ENCODE results near the gene POLR3C.

Gene POLR3C

GRCh38 chr1:145837656-145838055 lies 13.7 kb downstream of the POLR3C start:
- H3K9ac ChIP-seq (ENCODE audit: low read length) = no peak overlapping the region
- TF ChIP-seq CTCF (IDR thresholded peaks at IDR 0.05; ENCODE audit: insufficient read depth, low read length, poor library complexity, severe bottlenecking) = no peak
- TF ChIP-seq EZH2phosphoT487 (conservative IDR thresholded peaks at IDR 0.05; ENCODE audit: low read length) = no peak
- H3K36me3 ChIP-seq (ENCODE audit: low read length) = peaks cover 42% of the 10 kb centered on the region

DNA sequence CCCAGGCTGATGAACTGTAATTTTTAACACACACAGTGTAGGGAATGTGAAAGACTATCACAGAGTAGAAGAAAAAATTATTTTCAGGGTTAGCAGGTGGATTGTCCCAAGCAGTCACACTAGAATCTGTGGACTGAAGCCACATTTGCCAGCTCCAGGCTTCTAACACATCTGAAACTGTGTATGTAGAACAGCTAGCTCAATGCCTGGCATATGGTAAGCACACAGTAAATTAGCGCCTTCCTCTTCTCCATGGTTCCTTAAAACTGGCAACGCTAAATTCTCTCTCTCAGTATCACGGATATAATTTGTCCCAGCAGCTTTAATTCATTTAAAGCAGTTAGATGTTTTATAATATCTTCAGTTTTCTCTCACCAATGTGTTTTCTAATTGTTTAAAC lies 19.0 kb downstream of the POLR3C start:
- H3K36me3 ChIP-seq (ENCODE audit: low read length) = peaks cover 25% of the 10 kb centered on the region
- no peak overlapping the region for H3K4me2 ChIP-seq (ENCODE audit: low read depth, low read length, poor library complexity, severe bottlenecking)

More at GRCh38 chr1:145837656-145838055, 13.7 kb downstream of the POLR3C start:
- peaks cover 1% of the 10 kb centered on the region; the same call in 1 of the 2 replicates for H3F3A ChIP-seq (ENCODE audit: insufficient read depth)
- H3K79me2 ChIP-seq (ENCODE audit: insufficient read depth, low read length) = no peaks in the 10 kb centered on the region
- no peak overlapping the region for H3K27ac ChIP-seq (ENCODE audit: low read depth, low read length)
- no peaks in the 10 kb centered on the region for H3K9me3 ChIP-seq (ENCODE audit: insufficient read depth, low read length)
- H4K20me1 ChIP-seq (ENCODE audit: low read depth, low read length) = no peaks in the 10 kb centered on the region
- H3K27me3 ChIP-seq (ENCODE audit: low read length) = no peaks in the 10 kb centered on the region
- no peaks in the 10 kb centered on the region for H3K9me2 ChIP-seq (replicated peaks; ENCODE audit: insufficient read depth, low read length)
- H2AFZ ChIP-seq (ENCODE audit: low read depth, low read length, severe bottlenecking) = no peak overlapping the region
- no peak overlapping the region for H3K4me2 ChIP-seq (ENCODE audit: low read depth, low read length, poor library complexity, severe bottlenecking)
- H3K4me3 ChIP-seq (ENCODE audit: insufficient read depth, low read length, poor library complexity, severe bottlenecking) = no peak overlapping the region

GRCh38 chr1:145845144-145845513 lies 21.1 kb downstream of the POLR3C start:
- no peaks in the 10 kb centered on the region for H3K9me3 ChIP-seq (ENCODE audit: insufficient read depth, low read length)
- TF ChIP-seq EZH2phosphoT487 (conservative IDR thresholded peaks at IDR 0.05; ENCODE audit: low read length) = no peak
- no peak for TF ChIP-seq CTCF (IDR thresholded peaks at IDR 0.05; ENCODE audit: insufficient read depth, low read length, poor library complexity, severe bottlenecking)
- H3K36me3 ChIP-seq (ENCODE audit: low read length) = peaks cover 18% of the 10 kb centered on the region
- no peaks in the 10 kb centered on the region for H3K79me2 ChIP-seq (ENCODE audit: insufficient read depth, low read length)
- H3K9me2 ChIP-seq (replicated peaks; ENCODE audit: insufficient read depth, low read length) = no peaks in the 10 kb centered on the region
- H3F3A ChIP-seq (ENCODE audit: insufficient read depth) = peaks cover 34% of the 10 kb centered on the region
- H3K4me2 ChIP-seq (ENCODE audit: low read depth, low read length, poor library complexity, severe bottlenecking) = peak overlapping the region; percentile 49
- H3K9ac ChIP-seq (ENCODE audit: low read length) = peak overlapping the region; percentile 51
- H2AFZ ChIP-seq (ENCODE audit: low read depth, low read length, severe bottlenecking) = peak overlapping the region; percentile 29
- H4K20me1 ChIP-seq (ENCODE audit: low read depth, low read length) = no peaks in the 10 kb centered on the region
- peak overlapping the region; percentile 67 for H3K27ac ChIP-seq (ENCODE audit: low read depth, low read length)
- peak overlapping the region; percentile 46 for H3K4me3 ChIP-seq (ENCODE audit: insufficient read depth, low read length, poor library complexity, severe bottlenecking)
- H3K27me3 ChIP-seq (ENCODE audit: low read length) = no peaks in the 10 kb centered on the region

More for the DNA sequence above, 19.0 kb downstream of the POLR3C start:
- Histone ChIP-seq H3K27ac (ENCODE audit: low read depth, low read length) (no peak overlapping the region), H3K79me2 (ENCODE audit: insufficient read depth, low read length) (no peaks in the 10 kb centered on the region), H4K20me1 (ENCODE audit: low read depth, low read length) (no peaks in the 10 kb centered on the region), H3K9ac (ENCODE audit: low read length) (no peak overlapping the region), H2AFZ (ENCODE audit: low read depth, low read length, severe bottlenecking) (no peak overlapping the region), H3K9me3 (ENCODE audit: insufficient read depth, low read length) (no peaks in the 10 kb centered on the region), H3K9me2 (replicated peaks; ENCODE audit: insufficient read depth, low read length) (no peaks in the 10 kb centered on the region), H3K4me3 (ENCODE audit: insufficient read depth, low read length, poor library complexity, severe bottlenecking) (no peak overlapping the region), H3K27me3 (ENCODE audit: low read length) (no peaks in the 10 kb centered on the region), H3F3A (ENCODE audit: insufficient read depth) (peaks cover 29% of the 10 kb centered on the region)
- TF ChIP-seq EZH2phosphoT487 (conservative IDR thresholded peaks at IDR 0.05; ENCODE audit: low read length) = no peak
- no peak for TF ChIP-seq CTCF (IDR thresholded peaks at IDR 0.05; ENCODE audit: insufficient read depth, low read length, poor library complexity, severe bottlenecking)
